DND-41 (cell line): ENCODE results near the gene PRKCSH.

ENCODE experiments used
- ATAC-seq: fragments of 200-7000 bp; cut with Tn5 transposase; 3 replicates; pipeline ENCODE4 v1.9.1; 2021; ENCODE audit warnings: low read depth; ENCODE audit not compliant: insufficient read depth
- DNase-seq: peaks from one replicate; pipeline ENCODE4 v3.0.0-alpha.2; 2020
- H2AFZ ChIP-seq: 2 replicates; pipeline ENCODE4 v1.6.0; 2012; ENCODE audit warnings: low read depth, low read length
- H3K27ac ChIP-seq: 2 replicates; pipeline ENCODE4 v1.5.1; 2012; ENCODE audit warnings: low read length, inconsistent platforms
- H3K27me3 ChIP-seq: fragments of 200-600 bp; sonication (generic); 2 replicates; pipeline ENCODE4 v1.6.0; 2012; ENCODE audit warnings: low read length, mild to moderate bottlenecking, inconsistent platforms; ENCODE audit not compliant: insufficient read depth, poor library complexity
- H3K36me3 ChIP-seq: 2 replicates; pipeline ENCODE4 v1.5.1; 2012; ENCODE audit warnings: low read length, inconsistent platforms; ENCODE audit not compliant: insufficient read depth
- H3K4me1 ChIP-seq: 2 replicates; pipeline ENCODE4 v1.5.1; 2012; ENCODE audit warnings: mild to moderate bottlenecking, low read length; ENCODE audit not compliant: insufficient read depth
- H3K4me2 ChIP-seq: 2 replicates; pipeline ENCODE4 v1.6.0; 2012; ENCODE audit warnings: mild to moderate bottlenecking, moderate library complexity, low read length, inconsistent platforms; ENCODE audit not compliant: insufficient read depth
- H3K4me3 ChIP-seq, 2 experiments: fragments of 200-600 bp in 1 of 2; shearing (Covaris generic) in 1 of 2; 2 replicates each; pipeline ENCODE4 v1.5.1; 2012 to 2016; ENCODE audit warnings: inconsistent platforms in 2 of 2, low read length in 2 of 2, mild to moderate bottlenecking in 2 of 2, low read depth in 1 of 2, moderate library complexity in 1 of 2
- H3K79me2 ChIP-seq: 2 replicates; pipeline ENCODE4 v1.6.0; 2012; ENCODE audit warnings: low read length, inconsistent platforms; ENCODE audit not compliant: insufficient read depth
- H3K9ac ChIP-seq: 2 replicates; pipeline ENCODE4 v1.6.0; 2012; ENCODE audit warnings: low read depth, mild to moderate bottlenecking, inconsistent platforms, low read length, moderate library complexity
- H3K9me3 ChIP-seq: 2 replicates; pipeline ENCODE4 v1.5.1; 2012; ENCODE audit warnings: low read length, moderate library complexity, mild to moderate bottlenecking, inconsistent platforms; ENCODE audit not compliant: insufficient read depth, severe bottlenecking
- H4K20me1 ChIP-seq: 2 replicates; pipeline ENCODE4 v1.6.0; 2012; ENCODE audit warnings: low read length; ENCODE audit not compliant: insufficient read depth
- EZH2 ChIP-seq: IDR thresholded peaks from 3 replicates; pipeline ENCODE4 v1.6.1; 2012; ENCODE audit warnings: borderline replicate concordance, low read depth, mild to moderate bottlenecking, moderate library complexity, low read length, inconsistent platforms; ENCODE audit not compliant: severe bottlenecking
- TF ChIP-seq, protein P1 (sequence below): IDR thresholded peaks from 2 replicates; pipeline ENCODE4 v1.5.1; 2012; ENCODE audit warnings: borderline replicate concordance, low read length, moderate library complexity, mild to moderate bottlenecking; ENCODE audit not compliant: poor library complexity, severe bottlenecking; ENCODE audit errors: extremely low read depth

PRKCSH gene

DNA sequence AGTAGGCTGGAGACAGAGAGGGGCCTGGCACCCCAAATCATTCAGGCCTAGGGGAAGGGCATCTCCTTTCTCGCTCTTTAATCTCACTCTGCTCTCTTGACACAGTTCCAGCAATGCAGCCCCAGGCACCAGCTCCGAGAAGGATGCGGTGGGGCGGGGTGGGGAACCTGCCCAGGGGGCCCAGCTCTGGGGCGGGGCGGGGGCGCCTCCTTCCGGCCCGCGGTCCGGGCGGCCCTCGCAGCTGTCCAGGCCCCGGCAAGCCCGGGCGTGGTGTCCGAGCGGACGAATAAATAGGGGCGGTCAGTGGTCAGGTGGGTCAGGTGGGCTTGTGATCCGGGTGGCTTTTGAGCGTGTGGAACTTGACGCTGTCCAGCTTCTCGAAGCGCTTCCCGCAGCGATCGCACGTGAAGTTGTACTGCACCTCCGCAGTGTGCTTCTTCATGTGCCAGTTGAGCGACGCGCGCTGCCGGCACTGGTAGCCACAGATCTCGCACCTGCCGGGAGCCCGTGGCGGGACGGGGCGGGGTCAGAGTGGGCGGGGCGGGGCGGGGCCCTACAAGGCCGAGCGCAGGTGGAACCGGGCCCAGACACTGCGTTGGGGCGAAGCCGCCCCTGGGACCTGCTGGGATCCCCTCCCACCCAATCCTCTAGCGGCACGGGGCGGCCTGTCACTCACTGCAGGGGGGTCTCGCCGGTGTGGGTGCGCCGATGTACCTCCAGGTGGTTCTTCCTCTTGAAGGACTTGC lies 48.1 kb downstream of the PRKCSH start:
- H3K27me3 ChIP-seq, result no peaks in the 10 kb centered on the region
- H3K9me3 ChIP-seq, result no peaks in the 10 kb centered on the region
- TF ChIP-seq EZH2, result no peak
- TF ChIP-seq, protein P1, sequence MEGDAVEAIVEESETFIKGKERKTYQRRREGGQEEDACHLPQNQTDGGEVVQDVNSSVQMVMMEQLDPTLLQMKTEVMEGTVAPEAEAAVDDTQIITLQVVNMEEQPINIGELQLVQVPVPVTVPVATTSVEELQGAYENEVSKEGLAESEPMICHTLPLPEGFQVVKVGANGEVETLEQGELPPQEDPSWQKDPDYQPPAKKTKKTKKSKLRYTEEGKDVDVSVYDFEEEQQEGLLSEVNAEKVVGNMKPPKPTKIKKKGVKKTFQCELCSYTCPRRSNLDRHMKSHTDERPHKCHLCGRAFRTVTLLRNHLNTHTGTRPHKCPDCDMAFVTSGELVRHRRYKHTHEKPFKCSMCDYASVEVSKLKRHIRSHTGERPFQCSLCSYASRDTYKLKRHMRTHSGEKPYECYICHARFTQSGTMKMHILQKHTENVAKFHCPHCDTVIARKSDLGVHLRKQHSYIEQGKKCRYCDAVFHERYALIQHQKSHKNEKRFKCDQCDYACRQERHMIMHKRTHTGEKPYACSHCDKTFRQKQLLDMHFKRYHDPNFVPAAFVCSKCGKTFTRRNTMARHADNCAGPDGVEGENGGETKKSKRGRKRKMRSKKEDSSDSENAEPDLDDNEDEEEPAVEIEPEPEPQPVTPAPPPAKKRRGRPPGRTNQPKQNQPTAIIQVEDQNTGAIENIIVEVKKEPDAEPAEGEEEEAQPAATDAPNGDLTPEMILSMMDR, result no peak
- DNase-seq, result no peak
- no peak overlapping the region for H3K4me3 ChIP-seq
- no peaks in the 10 kb centered on the region for H3K4me1 ChIP-seq
- H3K9ac ChIP-seq, result no peak overlapping the region
- no peak overlapping the region for H3K27ac ChIP-seq
- H4K20me1 ChIP-seq, result no peaks in the 10 kb centered on the region; the same call in 1 of the 2 replicates
- ATAC-seq, result no peak
- no peaks in the 10 kb centered on the region for H3K79me2 ChIP-seq
- peaks cover 21% of the 10 kb centered on the region for H3K36me3 ChIP-seq
- H3K4me2 ChIP-seq, result no peak overlapping the region
- H2AFZ ChIP-seq, result no peak overlapping the region

DNA sequence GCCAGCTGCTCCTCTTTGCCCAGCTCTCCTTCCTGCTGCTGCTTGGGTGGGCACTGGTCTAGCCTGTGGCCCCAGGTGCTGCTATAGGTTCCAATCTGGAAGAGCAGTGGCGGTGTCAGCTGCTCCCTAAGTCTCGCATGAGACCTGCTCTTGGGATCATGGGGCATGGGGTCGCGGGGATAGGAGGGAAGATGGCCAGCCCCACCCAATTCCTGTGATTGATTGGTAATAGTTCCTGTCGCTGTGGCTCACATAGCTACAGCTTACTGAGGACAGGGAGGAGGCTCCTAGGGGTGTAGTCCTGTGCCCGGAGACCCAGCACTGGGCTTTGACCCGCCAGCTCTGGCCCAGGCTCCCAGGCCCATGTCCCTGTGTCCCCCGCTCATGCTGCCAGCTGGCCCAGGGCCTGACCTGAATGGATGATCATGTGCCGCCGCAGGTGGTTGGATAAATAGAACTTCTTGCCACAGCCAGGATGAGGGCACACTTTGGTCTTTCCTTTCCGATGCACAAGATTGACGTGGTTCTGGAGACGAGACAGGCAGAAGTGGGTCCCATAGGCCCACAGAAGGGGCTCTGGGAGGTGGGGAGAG lies 49.9 kb downstream of the PRKCSH start:
- H3K9me3 ChIP-seq, result no peaks in the 10 kb centered on the region

DNA sequence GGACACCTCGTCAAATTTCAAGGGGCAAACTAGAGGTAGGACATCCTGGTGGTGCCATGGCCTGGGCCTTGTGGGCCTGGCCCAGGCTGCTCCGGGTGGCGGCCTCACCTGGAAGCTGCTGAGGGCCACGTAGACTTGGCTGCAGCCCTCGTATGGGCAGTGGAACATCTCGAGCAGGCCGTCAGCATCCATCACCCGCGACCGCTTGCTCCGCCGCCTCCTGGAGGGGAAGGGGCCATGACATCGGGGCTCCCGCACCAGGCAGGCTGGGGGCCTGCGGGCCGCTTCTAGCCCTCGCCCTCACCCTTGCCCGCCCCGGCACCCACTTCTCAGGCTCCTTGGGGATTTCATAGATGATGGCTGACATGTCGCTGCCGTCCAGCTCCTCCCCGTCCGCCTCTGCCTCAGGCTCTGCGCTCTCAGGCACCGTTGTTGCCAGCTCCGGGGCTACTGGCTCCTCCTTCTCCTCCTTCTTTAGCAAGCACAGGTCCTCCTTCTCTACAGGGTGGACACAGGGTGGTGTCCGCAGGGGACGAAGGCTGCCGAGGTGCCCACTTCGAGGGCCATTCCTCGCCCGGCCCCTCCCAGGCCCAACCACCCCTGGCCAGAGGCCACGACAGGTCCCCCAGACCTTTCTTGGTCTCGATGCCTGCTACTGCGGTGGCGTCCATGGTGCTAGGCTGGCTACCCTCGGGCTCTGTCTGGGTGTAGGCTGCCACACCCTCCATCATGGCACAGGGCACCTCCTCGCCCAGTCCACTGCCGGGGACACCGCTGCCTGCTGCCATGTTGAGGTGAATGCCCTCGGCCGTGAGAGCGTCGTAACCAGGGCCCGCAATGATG lies 51.4 kb downstream of the PRKCSH start:
- H3K4me3 ChIP-seq, result no peak overlapping the region
- no peak overlapping the region for H3K4me2 ChIP-seq
- no peaks in the 10 kb centered on the region for H4K20me1 ChIP-seq
- TF ChIP-seq, protein P1, result no peak
- TF ChIP-seq EZH2, result no peak
- no peak overlapping the region for H3K9ac ChIP-seq
- no peaks in the 10 kb centered on the region for H3K79me2 ChIP-seq
- H2AFZ ChIP-seq, result no peak overlapping the region
- H3K36me3 ChIP-seq, result peaks cover 29% of the 10 kb centered on the region
- H3K4me1 ChIP-seq, result no peaks in the 10 kb centered on the region
- no peak for ATAC-seq
- no peaks in the 10 kb centered on the region for H3K27me3 ChIP-seq
- DNase-seq, result no peak
- H3K27ac ChIP-seq, result no peak overlapping the region
- H3K9me3 ChIP-seq, result no peaks in the 10 kb centered on the region

More for the DNA sequence above, 49.9 kb downstream of the PRKCSH start:
- DNase-seq (no peak), ATAC-seq (no peak)
- Histone ChIP-seq H3K9ac (no peak overlapping the region), H4K20me1 (no peaks in the 10 kb centered on the region; the same call in 1 of the 2 replicates), H3K4me2 (no peak overlapping the region), H2AFZ (no peak overlapping the region), H3K4me1 (no peaks in the 10 kb centered on the region), H3K4me3 (no peak overlapping the region), H3K27ac (no peak overlapping the region), H3K36me3 (peaks cover 21% of the 10 kb centered on the region), H3K79me2 (no peaks in the 10 kb centered on the region), H3K27me3 (no peaks in the 10 kb centered on the region)
- TF ChIP-seq EZH2, result no peak
- TF ChIP-seq, protein P1, result no peak
